Activated naive CD4-positive, alpha-beta T cell treated with anti-CD3 and anti-CD28 coated beads, Interleukin-2, amount 50 U/mL, for 24 hours (primary cell): ENCODE data around the gene KIAA0513.
A peak's percentile ranks its signal among the peaks of the same experiment; 100 is the strongest.
"Not testable (repeated sequence)": the region's sequence is repeated elsewhere in the genome, so short reads cannot be mapped to it uniquely, and the experiment has no call there.

Source experiments
- H3K27ac Mint-ChIP-seq: one replicate; pipeline ENCODE4 v1.8.0; 2021; ENCODE audit warnings: mild to moderate bottlenecking, mixed read lengths
- H3K27me3 Mint-ChIP-seq: one replicate; pipeline ENCODE4 v1.8.0; 2021; ENCODE audit warnings: mixed read lengths
- H3K36me3 Mint-ChIP-seq: one replicate; pipeline ENCODE4 v1.8.0; 2021; ENCODE audit warnings: mixed read lengths
- H3K4me1 Mint-ChIP-seq: one replicate; pipeline ENCODE4 v1.8.0; 2021; ENCODE audit warnings: mixed read lengths
- H3K4me3 Mint-ChIP-seq: one replicate; pipeline ENCODE4 v1.8.0; 2021; ENCODE audit warnings: mild to moderate bottlenecking, mixed read lengths
- H3K9me3 Mint-ChIP-seq: one replicate; pipeline ENCODE4 v1.8.0; 2021; ENCODE audit warnings: mixed read lengths

Gene KIAA0513

GRCh38 chr16:85110105-85110504, 82.5 kb downstream of the KIAA0513 start:
- Mint-ChIP-seq H3K27me3 (no peaks in the 10 kb centered on the region), H3K9me3 (no peaks in the 10 kb centered on the region), H3K27ac (no peak overlapping the region), H3K36me3 (no peaks in the 10 kb centered on the region), H3K4me3 (no peak overlapping the region), H3K4me1 (peaks cover 14% of the 10 kb centered on the region)

- H3K27me3 Mint-ChIP-seq, result no peaks in the 10 kb centered on the region
- peaks cover 8% of the 10 kb centered on the region for H3K4me1 Mint-ChIP-seq
- H3K9me3 Mint-ChIP-seq, result no peaks in the 10 kb centered on the region
- no peak overlapping the region for H3K27ac Mint-ChIP-seq
- H3K4me3 Mint-ChIP-seq, result no peak overlapping the region
- H3K36me3 Mint-ChIP-seq, result no peaks in the 10 kb centered on the region
Observed at GRCh38 chr16:85111184-85111583, 83.6 kb downstream of the KIAA0513 start.

DNA sequence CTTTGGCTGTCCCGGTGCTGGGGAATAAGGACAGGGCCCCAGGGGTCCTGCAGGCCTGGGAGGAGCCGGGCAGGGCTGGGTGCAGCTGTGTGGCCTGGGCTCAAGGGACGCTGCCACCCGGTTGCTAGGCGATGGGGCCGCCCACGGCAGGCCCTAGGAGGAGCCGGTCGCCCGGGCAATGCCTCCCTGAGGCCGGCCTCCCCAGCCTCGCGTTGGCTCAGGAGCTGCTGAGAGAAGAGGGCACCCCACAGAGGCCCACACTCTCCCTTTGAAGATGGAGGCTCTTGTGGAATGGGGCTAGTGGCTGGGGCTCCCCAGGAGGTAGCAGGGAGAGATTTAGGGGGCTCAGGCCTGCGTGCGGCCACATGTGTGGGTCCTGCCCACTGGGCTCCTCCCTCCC, 84.8 kb downstream of the KIAA0513 start, which contains the start of gene CIBAR2:
TSS of gene CIBAR2 (minus strand) at position 109 of the 400 bp plus-strand sequence. CDS start 120 bp downstream, outside the sequence.
- no peaks in the 10 kb centered on the region for H3K9me3 Mint-ChIP-seq
- H3K4me1 Mint-ChIP-seq, result peaks cover 12% of the 10 kb centered on the region
- no peaks in the 10 kb centered on the region for H3K27me3 Mint-ChIP-seq
- no peaks in the 10 kb centered on the region for H3K36me3 Mint-ChIP-seq
- no peak within 1 kb of the TSS for H3K4me3 Mint-ChIP-seq
- peak within 1 kb of the TSS; percentile 30 for H3K27ac Mint-ChIP-seq

DNA sequence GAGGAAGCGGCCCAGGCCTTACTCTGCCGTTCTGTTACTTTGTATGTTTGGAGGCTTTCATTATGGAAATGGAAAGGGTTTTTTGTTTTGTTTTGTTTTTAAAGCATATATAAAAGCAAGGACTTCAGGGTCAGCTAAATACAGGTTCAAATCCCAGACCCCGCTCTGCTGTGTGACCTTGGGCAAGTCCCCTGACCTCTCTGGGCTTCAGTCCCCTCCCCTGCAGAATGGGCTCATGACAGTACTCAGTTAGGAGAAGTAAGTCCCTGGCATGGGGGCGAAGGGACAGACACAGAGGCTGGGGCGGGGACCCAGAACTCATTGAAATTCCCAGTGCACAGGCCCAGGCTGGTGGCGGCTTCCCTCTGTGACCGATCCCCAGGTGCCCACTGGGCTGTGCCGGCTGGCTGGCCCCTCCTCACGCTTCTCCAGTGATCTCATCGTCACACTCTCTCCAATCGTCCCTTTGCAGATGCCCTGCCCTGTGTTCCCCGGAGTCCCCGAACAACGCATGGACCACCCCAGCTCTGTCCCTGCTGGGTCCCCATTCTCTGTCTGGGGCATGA, 85.7 kb downstream of the KIAA0513 start:
- Mint-ChIP-seq H3K4me1 (peaks cover 12% of the 10 kb centered on the region), H3K27ac (no peak overlapping the region)

DNA sequence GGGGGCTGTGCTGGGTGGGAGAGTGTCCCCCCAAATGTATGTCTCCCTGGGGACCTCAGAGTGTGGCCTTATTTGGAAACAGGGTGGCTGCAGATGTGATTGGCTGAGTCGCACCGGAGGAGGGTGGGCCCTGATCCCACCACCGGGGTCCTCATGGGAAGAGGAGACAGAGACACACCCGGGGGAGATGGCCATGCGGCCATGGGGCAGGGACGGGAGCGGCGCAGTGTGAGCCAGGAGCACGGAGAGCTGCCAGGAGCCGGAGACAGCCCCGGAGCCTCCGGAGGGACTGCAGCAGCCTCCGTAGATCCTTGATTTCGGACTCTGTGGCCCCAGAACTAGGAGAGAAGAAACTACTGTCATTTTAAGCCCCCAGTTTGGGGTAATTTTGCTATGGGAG, 86.3 kb downstream of the KIAA0513 start:
- no peak overlapping the region for H3K27ac Mint-ChIP-seq
- no peak overlapping the region for H3K4me3 Mint-ChIP-seq
- no peaks in the 10 kb centered on the region for H3K27me3 Mint-ChIP-seq
- no peaks in the 10 kb centered on the region for H3K36me3 Mint-ChIP-seq
- peaks cover 12% of the 10 kb centered on the region for H3K4me1 Mint-ChIP-seq
- H3K9me3 Mint-ChIP-seq, result no peaks in the 10 kb centered on the region

More for the DNA sequence above, 85.7 kb downstream of the KIAA0513 start:
- Mint-ChIP-seq H3K27me3 (no peaks in the 10 kb centered on the region), H3K36me3 (no peaks in the 10 kb centered on the region), H3K9me3 (no peaks in the 10 kb centered on the region), H3K4me3 (no peak overlapping the region)

- Mint-ChIP-seq H3K4me3 (peak overlapping the region; percentile 51), H3K9me3 (no peaks in the 10 kb centered on the region), H3K36me3 (no peaks in the 10 kb centered on the region), H3K4me1 (peaks cover 12% of the 10 kb centered on the region), H3K27ac (no peak overlapping the region), H3K27me3 (no peaks in the 10 kb centered on the region)
Observed at GRCh38 chr16:85114909-85115567, 87.4 kb downstream of the KIAA0513 start.

GRCh38 chr16:85117418-85117817, 89.8 kb downstream of the KIAA0513 start:
- Mint-ChIP-seq H3K36me3 (no peaks in the 10 kb centered on the region), H3K4me1 (peaks cover 12% of the 10 kb centered on the region), H3K9me3 (no peaks in the 10 kb centered on the region), H3K27me3 (no peaks in the 10 kb centered on the region), H3K27ac (peak overlapping the region; percentile 47), H3K4me3 (no peak overlapping the region)

DNA sequence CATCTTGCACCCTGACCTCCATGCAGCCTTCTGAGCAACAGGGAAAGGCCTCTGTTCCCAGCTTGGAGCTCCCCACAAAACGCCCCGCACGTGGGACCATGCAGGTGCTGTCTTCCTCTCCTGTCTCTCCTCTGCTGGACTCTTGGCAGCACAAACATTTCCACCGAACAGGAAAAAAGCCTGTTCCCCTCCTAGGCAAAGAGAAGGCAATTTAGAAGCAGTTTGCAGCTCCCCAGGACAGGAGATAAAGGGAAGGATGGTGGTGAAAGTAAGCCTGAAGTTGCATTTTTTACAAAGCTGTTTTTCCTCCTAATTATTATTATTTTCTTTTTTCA, 92.4 kb downstream of the KIAA0513 start:
- H3K4me1 Mint-ChIP-seq, result peaks cover 12% of the 10 kb centered on the region
- no peak overlapping the region for H3K27ac Mint-ChIP-seq
- H3K36me3 Mint-ChIP-seq, result no peaks in the 10 kb centered on the region
- H3K4me3 Mint-ChIP-seq, result no peak overlapping the region
- H3K27me3 Mint-ChIP-seq, result no peaks in the 10 kb centered on the region
- no peaks in the 10 kb centered on the region for H3K9me3 Mint-ChIP-seq

- not testable (repeated sequence) for H3K4me3 Mint-ChIP-seq, H3K27ac Mint-ChIP-seq, H3K36me3 Mint-ChIP-seq, H3K27me3 Mint-ChIP-seq, H3K9me3 Mint-ChIP-seq
- H3K4me1 Mint-ChIP-seq, result peaks cover 25% of the 10 kb centered on the region
Observed at GRCh38 chr16:85123441-85123840, 95.8 kb downstream of the KIAA0513 start.

- Mint-ChIP-seq H3K4me3 (no peak overlapping the region), H3K27ac (no peak overlapping the region), H3K9me3 (no peaks in the 10 kb centered on the region), H3K4me1 (peaks cover 25% of the 10 kb centered on the region), H3K27me3 (no peaks in the 10 kb centered on the region), H3K36me3 (no peaks in the 10 kb centered on the region)
Observed at GRCh38 chr16:85123891-85124635, 96.5 kb downstream of the KIAA0513 start.

DNA sequence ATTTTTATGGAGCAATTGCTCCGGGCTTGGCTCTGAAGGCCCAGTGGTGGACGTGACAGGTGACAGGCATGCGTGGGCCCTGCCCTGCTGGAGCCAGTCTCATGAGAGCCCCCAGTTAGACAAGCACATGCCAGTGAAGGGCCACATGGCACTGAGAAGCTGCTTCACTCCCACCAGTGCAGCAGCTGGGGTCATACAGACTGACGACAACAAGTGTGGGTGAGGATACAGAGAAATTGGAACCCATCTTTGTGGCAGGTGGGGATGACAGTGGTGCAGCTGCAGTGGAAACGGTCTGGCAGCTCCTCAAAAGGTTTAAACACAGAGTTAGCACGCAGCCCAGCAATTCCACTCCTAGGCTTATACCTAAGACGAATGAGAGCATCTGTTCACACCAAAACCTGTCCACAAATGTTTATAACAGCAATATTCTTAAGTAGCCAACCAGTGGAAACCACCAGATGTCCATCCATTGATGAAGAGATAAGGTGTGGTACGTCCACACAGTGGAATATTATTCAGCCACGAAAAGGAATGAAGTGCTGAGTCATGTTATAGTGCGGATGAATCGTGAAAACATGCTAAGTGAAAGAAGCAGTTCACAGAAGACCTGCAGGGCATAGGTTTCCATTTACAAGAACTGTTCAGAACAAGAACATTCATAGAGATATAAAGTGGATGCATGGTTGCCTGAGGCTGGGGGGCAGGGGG, 97.2 kb downstream of the KIAA0513 start:
- Mint-ChIP-seq H3K4me3 (no peak overlapping the region), H3K27ac (no peak overlapping the region)

GRCh38 chr16:85125570-85126393, 98.2 kb downstream of the KIAA0513 start:
- no peaks in the 10 kb centered on the region for H3K9me3 Mint-ChIP-seq
- H3K27ac Mint-ChIP-seq, result no peak overlapping the region
- H3K36me3 Mint-ChIP-seq, result no peaks in the 10 kb centered on the region
- H3K27me3 Mint-ChIP-seq, result no peaks in the 10 kb centered on the region
- no peak overlapping the region for H3K4me3 Mint-ChIP-seq
- H3K4me1 Mint-ChIP-seq, result peaks cover 25% of the 10 kb centered on the region

More for the DNA sequence above, 97.2 kb downstream of the KIAA0513 start:
- no peaks in the 10 kb centered on the region for H3K9me3 Mint-ChIP-seq
- H3K36me3 Mint-ChIP-seq, result no peaks in the 10 kb centered on the region
- peaks cover 25% of the 10 kb centered on the region for H3K4me1 Mint-ChIP-seq
- no peaks in the 10 kb centered on the region for H3K27me3 Mint-ChIP-seq

DNA sequence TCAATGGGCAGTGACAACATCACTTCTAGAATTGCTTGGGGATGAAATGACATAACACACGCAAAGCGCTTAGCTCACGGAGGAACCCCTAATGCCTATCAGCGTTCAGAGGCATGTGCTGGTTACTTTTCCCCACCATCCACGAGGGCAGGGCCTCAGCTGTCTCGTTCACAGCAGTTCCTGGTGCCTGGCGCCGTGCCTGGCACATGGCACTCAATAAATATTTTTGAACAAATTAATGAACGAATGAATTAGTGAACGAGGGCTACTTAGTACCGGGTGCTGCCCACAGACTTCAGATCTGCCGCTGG, 98.8 kb downstream of the KIAA0513 start:
- H3K4me3 Mint-ChIP-seq, result no peak overlapping the region
- H3K9me3 Mint-ChIP-seq, result no peaks in the 10 kb centered on the region
- peaks cover 25% of the 10 kb centered on the region for H3K4me1 Mint-ChIP-seq
- no peaks in the 10 kb centered on the region for H3K27me3 Mint-ChIP-seq
- H3K36me3 Mint-ChIP-seq, result no peaks in the 10 kb centered on the region
- no peak overlapping the region for H3K27ac Mint-ChIP-seq

- peak overlapping the region; percentile 41 for H3K27ac Mint-ChIP-seq
- no peaks in the 10 kb centered on the region for H3K27me3 Mint-ChIP-seq
- H3K9me3 Mint-ChIP-seq, result no peaks in the 10 kb centered on the region
Observed at GRCh38 chr16:85126705-85127378, 99.2 kb downstream of the KIAA0513 start.

GRCh38 chr16:85127379-85127723, 99.8 kb downstream of the KIAA0513 start:
- Mint-ChIP-seq H3K4me3 (no peak overlapping the region), H3K36me3 (no peaks in the 10 kb centered on the region), H3K4me1 (peaks cover 25% of the 10 kb centered on the region), H3K9me3 (no peaks in the 10 kb centered on the region), H3K27me3 (no peaks in the 10 kb centered on the region), H3K27ac (no peak overlapping the region)

More at GRCh38 chr16:85126705-85127378, 99.2 kb downstream of the KIAA0513 start:
- H3K4me1 Mint-ChIP-seq, result peaks cover 25% of the 10 kb centered on the region
- no peaks in the 10 kb centered on the region for H3K36me3 Mint-ChIP-seq
- H3K4me3 Mint-ChIP-seq, result no peak overlapping the region
